Measurements from ENCODE around the gene TSKS. TPM values are rescaled to one million over a fixed set of nuclear protein-coding genes. Genes with fewer than 3 reads are reported as not detected.

TSKS gene
- total and polyA plus RNA-seq, 10 of the 15 experiments (the other 5 are each of a cell fraction or from before 2014, with no cell fraction given), result not detected

DNA sequence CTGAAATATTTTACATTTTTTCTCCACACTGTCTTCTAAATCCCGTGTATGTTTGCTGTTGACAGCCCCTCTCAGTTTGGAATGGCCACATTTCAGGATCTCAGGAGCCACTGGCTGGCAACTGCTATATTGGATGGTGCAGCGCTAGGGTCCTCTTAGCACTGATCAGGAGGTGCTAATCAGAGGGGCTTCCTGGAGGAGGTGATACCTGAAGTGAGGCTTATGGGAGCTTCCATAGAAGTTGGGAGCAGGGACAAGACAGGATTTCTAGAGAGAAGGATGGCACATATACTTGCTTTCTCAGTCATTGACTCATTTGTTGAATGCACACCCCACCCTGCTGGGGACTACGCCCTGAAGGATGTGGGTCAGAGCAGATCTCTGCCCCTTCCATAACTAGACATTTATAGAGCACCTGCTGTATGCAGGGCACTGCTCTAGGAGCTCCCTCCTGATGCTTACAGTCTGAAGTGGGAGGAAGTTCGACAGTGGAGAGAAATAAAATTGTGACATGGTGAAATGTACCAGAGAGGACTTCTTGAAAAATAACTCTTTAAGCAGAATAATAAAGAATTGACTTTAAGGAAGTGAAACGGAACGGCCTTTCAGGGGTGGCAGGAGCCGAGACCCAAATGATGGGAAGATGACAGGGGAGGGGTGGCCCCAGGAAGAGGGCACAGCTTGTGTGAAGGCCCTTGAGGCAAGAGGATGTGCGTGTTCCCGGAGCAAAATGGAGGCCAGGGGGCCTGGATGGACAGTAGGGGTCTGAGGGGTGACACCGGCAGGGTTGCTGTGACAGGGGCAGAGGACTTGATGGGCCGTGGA is 16.8 kb upstream of the TSKS start:
- RAD21 ChIA-PET (ENCODE audit: unreplicated experiment), result no interaction called here
- Histone ChIP-seq H4K20me1 (ENCODE audit: control insufficient read depth, insufficient read depth) (no peaks in the 10 kb centered on the region), H3K4me3 (no peak overlapping the region), H3K9ac (ENCODE audit: control insufficient read depth, insufficient read depth, low read length) (no peak overlapping the region), H3K79me2 (ENCODE audit: control insufficient read depth, insufficient read depth, low read length) (no peaks in the 10 kb centered on the region; the same call in 1 of the 2 replicates), H3K4me2 (ENCODE audit: control insufficient read depth, insufficient read depth) (peak overlapping the region; percentile 49; the same call in 1 of the 2 replicates), H3K9me3 (replicated peaks; ENCODE audit: control insufficient read depth, insufficient read depth, low read length) (no peaks in the 10 kb centered on the region; the same call in 2 of the 3 replicates), H3K27ac (ENCODE audit: control insufficient read depth, insufficient read depth) (peak overlapping the region; percentile 8; the same call in 1 of the 2 replicates), H3K4me1 (ENCODE audit: control insufficient read depth, insufficient read depth, low read length) (peaks cover 11% of the 10 kb centered on the region), H3K27me3 (replicated peaks in 1 of 2; ENCODE audit: control insufficient read depth in 2 of 2, insufficient read depth in 2 of 2, low read length in 1 of 2) (no peaks in the 10 kb centered on the region), H2AFZ (ENCODE audit: control insufficient read depth, low read depth, low read length) (no peak overlapping the region), H3K36me3 (ENCODE audit: control insufficient read depth in 2 of 2, insufficient read depth in 2 of 2, low read length in 1 of 2) (peaks cover 3 to 9% of the 10 kb centered on the region in 2 experiments; a peak in 3 of 4 replicates)
- CTCF ChIA-PET, result interaction anchor here (1.0 kb wide), 1 partner anchor 62 kb away, joined by 3 read pairs; no protein-coding TSS in a partner anchor
- TF ChIP-seq PBX3 (IDR thresholded peaks at IDR 0.05; ENCODE audit: insufficient replicate concordance, low read depth, low read length) (no peak), CBFB (IDR thresholded peaks at IDR 0.05; ENCODE audit: low read depth) (no peak), SPI1 (IDR thresholded peaks at IDR 0.05; ENCODE audit: borderline replicate concordance, insufficient read depth, low read depth, low read length) (peak; percentile 78; the same call in 1 of the 2 replicates), IKZF1 (conservative IDR thresholded peaks at IDR 0.05) (0 out of 2 replicates have a peak, but pooled peaks have one; percentile 14), MYC (IDR thresholded peaks at IDR 0.05; ENCODE audit: insufficient read depth, insufficient read length, insufficient replicate concordance, low read length, severe bottlenecking) (no peak), WRNIP1 (IDR thresholded peaks at IDR 0.05; ENCODE audit: borderline replicate concordance, low read depth, low read length) (no peak), IKZF2 (IDR thresholded peaks at IDR 0.05) (peak in 1 of 2 experiments; percentile 20; a peak in 1 of 4 replicates), ZBTB4 (CRISPR knock-in tag; IDR thresholded peaks at IDR 0.05) (no peak), SIX5 (IDR thresholded peaks at IDR 0.05; ENCODE audit: low read depth, low read length, severe bottlenecking) (no peak), ZSCAN29 (IDR thresholded peaks at IDR 0.05) (no peak)
- TF ChIP-seq, protein P1, sequence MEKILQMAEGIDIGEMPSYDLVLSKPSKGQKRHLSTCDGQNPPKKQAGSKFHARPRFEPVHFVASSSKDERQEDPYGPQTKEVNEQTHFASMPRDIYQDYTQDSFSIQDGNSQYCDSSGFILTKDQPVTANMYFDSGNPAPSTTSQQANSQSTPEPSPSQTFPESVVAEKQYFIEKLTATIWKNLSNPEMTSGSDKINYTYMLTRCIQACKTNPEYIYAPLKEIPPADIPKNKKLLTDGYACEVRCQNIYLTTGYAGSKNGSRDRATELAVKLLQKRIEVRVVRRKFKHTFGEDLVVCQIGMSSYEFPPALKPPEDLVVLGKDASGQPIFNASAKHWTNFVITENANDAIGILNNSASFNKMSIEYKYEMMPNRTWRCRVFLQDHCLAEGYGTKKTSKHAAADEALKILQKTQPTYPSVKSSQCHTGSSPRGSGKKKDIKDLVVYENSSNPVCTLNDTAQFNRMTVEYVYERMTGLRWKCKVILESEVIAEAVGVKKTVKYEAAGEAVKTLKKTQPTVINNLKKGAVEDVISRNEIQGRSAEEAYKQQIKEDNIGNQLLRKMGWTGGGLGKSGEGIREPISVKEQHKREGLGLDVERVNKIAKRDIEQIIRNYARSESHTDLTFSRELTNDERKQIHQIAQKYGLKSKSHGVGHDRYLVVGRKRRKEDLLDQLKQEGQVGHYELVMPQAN (conservative IDR thresholded peaks at IDR 0.05), result no peak
- ATAC-seq (peak; percentile 61), DNase-seq (ENCODE audit: low read depth, low spot score) (peak; percentile 3), FAIRE-seq (no peak)
- BruUV-seq (replicated peaks), result no TSS peak
- SMC1A ChIA-PET (ENCODE audit: uncharacterized antibody, unreplicated experiment), result no interaction called here
- 35% methylated on average over 11 of the region's 11 CpGs for WGBS (ENCODE audit: insufficient coverage, insufficient replicate concordance, low lambda C conversion rate, missing lambda C conversion rate)
- intact Hi-C loops (cut with micrococcal nuclease; ENCODE audit: unreplicated experiment) (no loop called here), in situ Hi-C loops (cut with MboI) (no loop called here)
- POLR2A ChIA-PET, result interaction anchor here (0.5 to 0.8 kb wide), 2 partner anchors 8 to 85 kb away, joined by 3 to 7 read pairs; no protein-coding TSS in a partner anchor
